Activated CD4-positive, alpha-beta T cell treated with anti-CD3 and anti-CD28 coated beads for 24 hours (primary cell): ENCODE measurements around the gene ADPRHL1.
"Not testable (repeated sequence)": the region's sequence is repeated elsewhere in the genome, so short reads cannot be mapped to it uniquely, and the experiment has no call there.

Source experiments
- DNase-seq, 2 donors: peaks; one replicate each; pipeline ENCODE4 v3.0.0-alpha.2; 2020; ENCODE audit warnings: low read depth in 2 of 2

Gene ADPRHL1

GRCh38 chr13:113455384-113455783 is 2.1 kb upstream of the ADPRHL1 start:
- no peak for DNase-seq

GRCh38 chr13:113454936-113455335 is 1.6 kb upstream of the ADPRHL1 start:
- DNase-seq: no peak

- DNase-seq: no peak
These were observed 822 bp downstream of the ADPRHL1 start for GRCh38 chr13:113452466-113452865.

GRCh38 chr13:113451951-113452421 is 1.3 kb downstream of the ADPRHL1 start:
- DNase-seq: no peak

- not testable (repeated sequence) for DNase-seq
These were observed 2.2 kb downstream of the ADPRHL1 start for GRCh38 chr13:113450861-113451620.

GRCh38 chr13:113450348-113450744 is 2.9 kb downstream of the ADPRHL1 start:
- not testable (repeated sequence) for DNase-seq

GRCh38 chr13:113449693-113450347 is 3.5 kb downstream of the ADPRHL1 start:
- DNase-seq: no peak

GRCh38 chr13:113448885-113449692 is 4.2 kb downstream of the ADPRHL1 start:
- DNase-seq: no peak

GRCh38 chr13:113448545-113448884 is 4.8 kb downstream of the ADPRHL1 start:
- DNase-seq: no peak

- DNase-seq: no peak
These were observed 5.7 kb downstream of the ADPRHL1 start for GRCh38 chr13:113447596-113447995.

GRCh38 chr13:113446488-113446854 is 6.8 kb downstream of the ADPRHL1 start:
- DNase-seq: no peak

GRCh38 chr13:113445791-113446487 is 7.3 kb downstream of the ADPRHL1 start:
- DNase-seq: no peak

GRCh38 chr13:113443991-113444390 is 9.3 kb downstream of the ADPRHL1 start:
- DNase-seq: no peak

- no peak for DNase-seq
These were observed 10.3 kb downstream of the ADPRHL1 start for GRCh38 chr13:113442985-113443362.

GRCh38 chr13:113442354-113442984 is 10.8 kb downstream of the ADPRHL1 start:
- DNase-seq: no peak

GRCh38 chr13:113441661-113442060 is 11.6 kb downstream of the ADPRHL1 start:
- no peak for DNase-seq

GRCh38 chr13:113437408-113438010 is 15.8 kb downstream of the ADPRHL1 start:
- DNase-seq: no peak

GRCh38 chr13:113436866-113437265 is 16.4 kb downstream of the ADPRHL1 start:
- DNase-seq: not testable (repeated sequence)

- not testable (repeated sequence) for DNase-seq
These were observed 17.4 kb downstream of the ADPRHL1 start for GRCh38 chr13:113435907-113436306.

GRCh38 chr13:113433391-113433916 is 19.8 kb downstream of the ADPRHL1 start:
- DNase-seq: no peak
